Caki2 (cell line): ENCODE data around the gene RAP2A. TPM values are rescaled to one million over a fixed set of nuclear protein-coding genes. Genes with fewer than 3 reads are reported as not detected.

Experiments
- DNase-seq: peaks from one replicate; pipeline ENCODE4 v3.0.0-alpha.2; 2015; ENCODE audit warnings: low read depth
- in situ Hi-C: cut with HindIII; loops from 2 replicates; pipeline ENCODE4 v1.10.0; 2016; ENCODE audit warnings: low sequenced_read_pairs, low pct_unique_long_range_greater_than_20kb, mixed read lengths
- total RNA-seq: library from RNA; depleted of rRNA; stranded (reverse); fragments of >200 nt; shearing (Covaris generic); gene quantifications from 2 replicates; pipeline ENCODE4 v1.2.3, GENCODE V29; 2014; ENCODE audit warnings: low replicate concordance; rRNA removed

Gene RAP2A
- total RNA-seq, result 6.5 and 10.3 TPM in 2 replicates

GRCh38 chr13:97433727-97434396 lies at the start of gene RAP2A:
TSS of gene RAP2A (plus strand) at chr13:97434169. CDS start at chr13:97434471, 302 bp downstream.
- in situ Hi-C loops, result no loop called here
- DNase-seq, result peak; percentile 79

GRCh38 chr13:97384371-97384770 lies 49.6 kb upstream of the RAP2A start:
- in situ Hi-C loops, result no loop called here
- no peak for DNase-seq

GRCh38 chr13:97385146-97385545 lies 48.8 kb upstream of the RAP2A start:
- in situ Hi-C loops, result no loop called here
- DNase-seq, result no peak

- in situ Hi-C loops, result no loop called here
- no peak for DNase-seq
Observed at GRCh38 chr13:97385854-97386253, 48.1 kb upstream of the RAP2A start.

GRCh38 chr13:97386801-97387484 lies 47.0 kb upstream of the RAP2A start:
- DNase-seq, result no peak
- in situ Hi-C loops, result no loop called here

- in situ Hi-C loops, result no loop called here
- DNase-seq, result no peak
Observed at GRCh38 chr13:97387485-97387839, 46.5 kb upstream of the RAP2A start.

- no peak for DNase-seq
- in situ Hi-C loops, result no loop called here
Observed at GRCh38 chr13:97387890-97388289, 46.1 kb upstream of the RAP2A start.

GRCh38 chr13:97388373-97388772 lies 45.6 kb upstream of the RAP2A start:
- in situ Hi-C loops, result no loop called here
- no peak for DNase-seq

- no peak for DNase-seq
- in situ Hi-C loops, result no loop called here
Observed at GRCh38 chr13:97390941-97391600, 42.9 kb upstream of the RAP2A start.

GRCh38 chr13:97392020-97392419 lies 41.9 kb upstream of the RAP2A start:
- in situ Hi-C loops, result no loop called here
- DNase-seq, result no peak

- in situ Hi-C loops, result no loop called here
Observed at GRCh38 chr13:97394542-97394941, 39.4 kb upstream of the RAP2A start.

GRCh38 chr13:97395447-97396136 lies 38.4 kb upstream of the RAP2A start:
- in situ Hi-C loops, result no loop called here
- DNase-seq, result peak; percentile 7

More at GRCh38 chr13:97394542-97394941, 39.4 kb upstream of the RAP2A start:
- DNase-seq, result no peak

- in situ Hi-C loops, result no loop called here
- DNase-seq, result no peak
Observed at GRCh38 chr13:97397267-97397666, 36.7 kb upstream of the RAP2A start.

- no peak for DNase-seq
- in situ Hi-C loops, result no loop called here
Observed at GRCh38 chr13:97401421-97401820, 32.5 kb upstream of the RAP2A start.

GRCh38 chr13:97403893-97404750 lies 29.8 kb upstream of the RAP2A start:
- DNase-seq, result no peak
- in situ Hi-C loops, result no loop called here

- in situ Hi-C loops, result no loop called here
- no peak for DNase-seq
Observed at GRCh38 chr13:97407540-97407939, 26.4 kb upstream of the RAP2A start.

- no peak for DNase-seq
- in situ Hi-C loops, result no loop called here
Observed at GRCh38 chr13:97408938-97409337, 25.0 kb upstream of the RAP2A start.

GRCh38 chr13:97411984-97412383 lies 22.0 kb upstream of the RAP2A start:
- in situ Hi-C loops, result no loop called here
- no peak for DNase-seq
